Activated naive CD4-positive, alpha-beta T cell treated with Interleukin-2 at 50 U/mL for 16 hours (primary cell): ENCODE measurements around the gene OR51S1.
"Not testable (repeated sequence)": the region's sequence is repeated elsewhere in the genome, so short reads cannot be mapped to it uniquely, and the experiment has no call there.

Source experiments
- DNase-seq: peaks from one replicate; pipeline ENCODE4 v3.0.0-alpha.2; 2020

Gene OR51S1

GRCh38 chr11:4804280-4804679 lies 44.7 kb downstream of the OR51S1 start, which contains the start of gene OR52R1:
TSS of gene OR52R1 (minus strand) at chr11:4804380. CDS start at chr11:4804380, 0 bp downstream.
- no peak for DNase-seq

GRCh38 chr11:4801316-4801715 lies 47.7 kb downstream of the OR51S1 start:
- DNase-seq = not testable (repeated sequence)

GRCh38 chr11:4798427-4799183 lies 50.4 kb downstream of the OR51S1 start:
- no peak for DNase-seq
